ENCODE results near the gene DOCK11. TPM values are rescaled to one million over a fixed set of nuclear protein-coding genes. Genes with fewer than 3 reads are reported as not detected.
"Not testable (repeated sequence)": the region's sequence is repeated elsewhere in the genome, so short reads cannot be mapped to it uniquely, and the experiment has no call there.

The DOCK11 gene
- total and polyA plus RNA-seq, 12 donors = 1.3 to 9.4 (median 3.0) TPM

- Histone ChIP-seq H3K27ac (no peak overlapping the region), H3K36me3 (peaks cover 0 to 38% (median 0%) of the 10 kb centered on the region in 9 donors), H3K4me1 (no peaks in the 10 kb centered on the region), H3K9me3 (no peaks in the 10 kb centered on the region), H3K4me3 (no peak overlapping the region), H3K27me3 (no peaks in the 10 kb centered on the region)
- 98 to 100% methylated on average over 4 of the region's 4 CpGs for WGBS, 2 donors
- DNase-seq (no peak), ATAC-seq (no peak)
- TF ChIP-seq, protein P1, sequence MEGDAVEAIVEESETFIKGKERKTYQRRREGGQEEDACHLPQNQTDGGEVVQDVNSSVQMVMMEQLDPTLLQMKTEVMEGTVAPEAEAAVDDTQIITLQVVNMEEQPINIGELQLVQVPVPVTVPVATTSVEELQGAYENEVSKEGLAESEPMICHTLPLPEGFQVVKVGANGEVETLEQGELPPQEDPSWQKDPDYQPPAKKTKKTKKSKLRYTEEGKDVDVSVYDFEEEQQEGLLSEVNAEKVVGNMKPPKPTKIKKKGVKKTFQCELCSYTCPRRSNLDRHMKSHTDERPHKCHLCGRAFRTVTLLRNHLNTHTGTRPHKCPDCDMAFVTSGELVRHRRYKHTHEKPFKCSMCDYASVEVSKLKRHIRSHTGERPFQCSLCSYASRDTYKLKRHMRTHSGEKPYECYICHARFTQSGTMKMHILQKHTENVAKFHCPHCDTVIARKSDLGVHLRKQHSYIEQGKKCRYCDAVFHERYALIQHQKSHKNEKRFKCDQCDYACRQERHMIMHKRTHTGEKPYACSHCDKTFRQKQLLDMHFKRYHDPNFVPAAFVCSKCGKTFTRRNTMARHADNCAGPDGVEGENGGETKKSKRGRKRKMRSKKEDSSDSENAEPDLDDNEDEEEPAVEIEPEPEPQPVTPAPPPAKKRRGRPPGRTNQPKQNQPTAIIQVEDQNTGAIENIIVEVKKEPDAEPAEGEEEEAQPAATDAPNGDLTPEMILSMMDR (IDR thresholded peaks at IDR 0.05) = no peak
- intact Hi-C loops (cut with DNase I) = no loop called here
Observed at GRCh38 chrX:118583781-118584180, 88.2 kb downstream of the DOCK11 start.

- intact Hi-C loops (cut with DNase I) = no loop called here
- WGBS, 2 donors = 83 to 94% methylated on average over 3 of the region's 3 CpGs
Observed at GRCh38 chrX:118585296-118585695, 89.7 kb downstream of the DOCK11 start.

GRCh38 chrX:118586206-118586605 lies 90.6 kb downstream of the DOCK11 start:
- DNase-seq; H3K27me3 ChIP-seq; H3K27ac ChIP-seq; ATAC-seq; H3K4me3 ChIP-seq; intact Hi-C loops (cut with DNase I); H3K4me1 ChIP-seq; H3K9me3 ChIP-seq: not testable (repeated sequence)
- H3K36me3 ChIP-seq = peaks cover 0 to 27% (median 0%) of the 10 kb centered on the region in 9 donors
- WGBS, 2 donors = 80 to 92% methylated on average over 7 of the region's 7 CpGs

More at GRCh38 chrX:118585296-118585695, 89.7 kb downstream of the DOCK11 start:
- no peak for ATAC-seq
- Histone ChIP-seq H3K27me3 (no peaks in the 10 kb centered on the region), H3K27ac (no peak overlapping the region), H3K9me3 (no peaks in the 10 kb centered on the region), H3K4me1 (no peaks in the 10 kb centered on the region), H3K36me3 (peaks cover 0 to 31% (median 0%) of the 10 kb centered on the region in 9 donors), H3K4me3 (no peak overlapping the region)
- DNase-seq = no peak
- TF ChIP-seq, protein P1 (IDR thresholded peaks at IDR 0.05) = no peak

- TF ChIP-seq, protein P1 (IDR thresholded peaks at IDR 0.05) = no peak
- Histone ChIP-seq H3K4me1 (no peaks in the 10 kb centered on the region), H3K9me3 (no peaks in the 10 kb centered on the region), H3K36me3 (peaks cover 0 to 22% (median 0%) of the 10 kb centered on the region in 9 donors), H3K27ac (no peak overlapping the region), H3K4me3 (no peak overlapping the region), H3K27me3 (no peaks in the 10 kb centered on the region)
- WGBS, 2 donors = 74 to 76% methylated on average over 3 of the region's 3 CpGs
- intact Hi-C loops (cut with DNase I) = no loop called here
- no peak for ATAC-seq
- no peak for DNase-seq
Observed at GRCh38 chrX:118588715-118589114, 93.1 kb downstream of the DOCK11 start.

- intact Hi-C loops (cut with DNase I) = no loop called here
- Histone ChIP-seq H3K27ac (no peak overlapping the region), H3K27me3 (no peaks in the 10 kb centered on the region), H3K9me3 (no peaks in the 10 kb centered on the region), H3K4me3 (no peak overlapping the region), H3K36me3 (peaks cover 0 to 22% (median 0%) of the 10 kb centered on the region in 9 donors), H3K4me1 (peaks cover 0 to 3% (median 0%) of the 10 kb centered on the region in 9 donors)
- WGBS, 2 donors = 94 to 95% methylated on average over 1 of the region's 1 CpG
- ATAC-seq (no peak), DNase-seq (no peak)
- TF ChIP-seq, protein P1 (IDR thresholded peaks at IDR 0.05) = no peak
Observed at GRCh38 chrX:118589227-118589626, 93.6 kb downstream of the DOCK11 start.

Data from heart right ventricle (tissue), 16 donors.